Urothelium cell line (cell line): ENCODE results near the gene STAMBP.
"Not testable (repeated sequence)": the region's sequence is repeated elsewhere in the genome, so short reads cannot be mapped to it uniquely, and the experiment has no call there.

Experiments used
- DNase-seq: peaks from one replicate; pipeline ENCODE4 v3.0.0; 2011; ENCODE audit warnings: low spot score, mixed read lengths
- FAIRE-seq: peaks from 2 replicates; lab custom pipeline; 2011; peaks lifted over from hg19 to GRCh38; lab: Jason Lieb, UNC

Gene STAMBP

GRCh38 chr2:73885406-73885805, 56.6 kb downstream of the STAMBP start:
- no peak for DNase-seq
- FAIRE-seq = no peak

- no peak for DNase-seq
- FAIRE-seq = no peak
Measured at GRCh38 chr2:73886357-73886756, 57.6 kb downstream of the STAMBP start.

GRCh38 chr2:73887596-73888353, 59.0 kb downstream of the STAMBP start:
- not testable (repeated sequence) for FAIRE-seq, DNase-seq

GRCh38 chr2:73888388-73888787, 59.6 kb downstream of the STAMBP start:
- DNase-seq = no peak

GRCh38 chr2:73889206-73889605, 60.4 kb downstream of the STAMBP start:
- no peak for DNase-seq

More at GRCh38 chr2:73888388-73888787, 59.6 kb downstream of the STAMBP start:
- FAIRE-seq = no peak

GRCh38 chr2:73890301-73891092, 61.7 kb downstream of the STAMBP start:
- DNase-seq (no peak), FAIRE-seq (no peak)

More at GRCh38 chr2:73889206-73889605, 60.4 kb downstream of the STAMBP start:
- no peak for FAIRE-seq

GRCh38 chr2:73891276-73891901, 62.6 kb downstream of the STAMBP start:
- no peak for DNase-seq
- FAIRE-seq = no peak

GRCh38 chr2:73892631-73893329, 64.0 kb downstream of the STAMBP start, which contains the start of gene ACTG2:
Gene ACTG2, plus strand, starts transcription at chr2:73893008. Its CDS starts 8,304 bp downstream, at chr2:73901312.
- DNase-seq = no peak
- peak; percentile 53 for FAIRE-seq

GRCh38 chr2:73893764-73894474, 65.2 kb downstream of the STAMBP start:
- FAIRE-seq (no peak), DNase-seq (no peak)

- no peak for DNase-seq
- no peak for FAIRE-seq
Measured at GRCh38 chr2:73894475-73894850, 65.7 kb downstream of the STAMBP start.

GRCh38 chr2:73894877-73895276, 66.1 kb downstream of the STAMBP start:
- DNase-seq = no peak
- FAIRE-seq = no peak

- FAIRE-seq (no peak), DNase-seq (no peak)
Measured at GRCh38 chr2:73895473-73895872, 66.7 kb downstream of the STAMBP start.

GRCh38 chr2:73896362-73897239, 67.8 kb downstream of the STAMBP start:
- DNase-seq (no peak), FAIRE-seq (no peak)

GRCh38 chr2:73897240-73897583, 68.5 kb downstream of the STAMBP start:
- no peak for DNase-seq

GRCh38 chr2:73897934-73898333, 69.2 kb downstream of the STAMBP start:
- FAIRE-seq = no peak

More at GRCh38 chr2:73897240-73897583, 68.5 kb downstream of the STAMBP start:
- FAIRE-seq = no peak

GRCh38 chr2:73899801-73900336, 71.1 kb downstream of the STAMBP start:
- DNase-seq = no peak
- FAIRE-seq = no peak

More at GRCh38 chr2:73897934-73898333, 69.2 kb downstream of the STAMBP start:
- no peak for DNase-seq

GRCh38 chr2:73901143-73901542, 72.4 kb downstream of the STAMBP start:
- FAIRE-seq (no peak), DNase-seq (no peak)

GRCh38 chr2:73902284-73902683, 73.5 kb downstream of the STAMBP start:
- no peak for DNase-seq
- no peak for FAIRE-seq

GRCh38 chr2:73903313-73903712, 74.6 kb downstream of the STAMBP start:
- DNase-seq (no peak), FAIRE-seq (no peak)
